Inflammatory macrophage (primary cell): ENCODE measurements around the gene CCL4.

Source experiments
- DNase-seq, 2 donors: peaks; one replicate each; pipeline ENCODE4 v3.0.0-alpha.2; 2020 to 2022

Gene CCL4

GRCh38 chr17:36144981-36145729 lies 41.5 kb downstream of the CCL4 start:
- DNase-seq, result no peak

- peak in 1 of 2 donors; percentile 1 for DNase-seq
Observed at GRCh38 chr17:36147601-36148000, 44.0 kb downstream of the CCL4 start.

DNA sequence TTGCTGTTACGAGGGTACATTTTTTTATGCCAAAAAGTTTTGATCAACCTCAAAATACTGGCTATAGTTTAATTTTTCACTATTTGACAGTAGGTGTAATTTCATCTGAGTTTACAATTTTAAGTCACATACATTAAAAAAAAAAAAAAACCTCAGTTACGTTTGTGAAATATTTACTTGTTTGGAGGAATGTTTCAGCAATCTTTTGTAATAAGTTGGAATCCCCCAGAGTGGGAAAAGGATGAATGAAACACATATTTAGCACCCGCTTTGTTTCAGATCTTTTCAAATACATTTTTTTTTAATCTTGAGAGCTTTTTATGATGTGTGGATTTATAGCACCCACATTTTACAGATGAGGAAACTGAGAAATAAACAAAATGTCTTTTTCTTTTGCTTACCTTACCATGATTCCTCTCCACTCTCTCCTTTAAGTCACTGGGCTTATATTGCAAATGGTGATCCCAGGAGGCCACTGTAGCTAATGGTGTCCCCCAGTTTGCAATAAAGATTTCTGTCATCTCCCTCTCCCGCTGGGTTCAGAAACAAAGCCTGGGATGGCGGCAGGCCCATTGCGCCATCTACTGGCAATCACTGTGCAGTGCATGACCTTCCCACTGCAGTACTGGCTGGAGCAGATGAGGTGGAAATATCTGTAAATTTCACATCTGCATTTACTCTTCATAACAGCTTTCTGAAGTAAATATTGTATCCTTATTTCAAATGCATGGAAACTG lies 45.1 kb downstream of the CCL4 start:
- DNase-seq, result peak; percentile 82 to 88

DNA sequence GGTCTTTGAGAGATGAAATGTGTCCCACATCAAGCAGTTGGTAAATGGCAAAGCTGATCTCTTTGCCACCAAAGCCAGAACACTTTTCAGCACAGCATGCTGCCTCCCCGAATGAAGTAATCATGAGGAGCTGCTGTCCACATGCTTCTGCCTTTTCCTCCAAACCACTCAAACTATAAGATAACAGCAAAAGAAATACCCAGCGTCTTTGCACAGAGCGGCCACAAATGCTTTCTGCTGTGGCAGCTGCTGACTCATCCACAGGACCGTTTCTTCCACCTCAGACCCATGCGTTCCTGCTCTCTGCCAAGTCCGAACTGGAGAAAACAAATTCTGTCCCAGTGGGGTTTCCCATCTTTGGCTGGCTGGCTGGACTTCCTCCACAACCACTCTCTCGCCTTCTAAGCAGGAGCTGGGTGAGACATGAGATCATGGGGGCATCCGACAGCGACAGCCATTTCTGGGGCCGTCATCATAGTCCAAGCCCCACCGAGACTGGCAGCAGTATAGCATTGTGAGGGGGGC lies 45.7 kb downstream of the CCL4 start:
- DNase-seq, result peak in 1 of 2 donors; percentile 27

- DNase-seq, result peak in 1 of 2 donors; percentile 1
Observed at GRCh38 chr17:36151891-36152638, 48.4 kb downstream of the CCL4 start.

DNA sequence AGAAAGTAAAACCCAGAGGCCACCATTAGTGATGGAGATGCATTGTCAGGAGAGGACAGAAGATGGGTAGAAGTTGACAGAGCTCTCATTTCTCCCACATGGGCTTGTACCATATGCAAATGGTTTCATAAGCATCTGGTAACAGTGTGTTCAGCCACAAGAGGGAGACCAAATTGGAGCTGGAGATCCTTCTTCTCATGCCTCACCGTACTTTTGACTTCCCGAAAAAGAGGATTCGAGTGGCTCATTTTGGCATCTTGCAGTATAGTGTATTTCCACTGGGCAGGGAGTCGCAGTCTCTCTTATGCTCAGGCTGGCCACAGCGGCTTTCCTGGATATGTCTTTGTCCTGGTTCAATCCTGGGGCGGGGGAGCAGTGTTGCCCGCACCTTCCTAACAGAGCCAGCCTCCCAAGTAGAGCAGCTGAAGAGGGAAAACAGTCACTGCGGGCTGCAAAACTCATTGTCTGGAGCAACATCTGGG lies 49.1 kb downstream of the CCL4 start:
- no peak for DNase-seq

GRCh38 chr17:36153895-36154610 lies 50.4 kb downstream of the CCL4 start:
- DNase-seq, result peak; percentile 2 to 19
